Immature natural killer cell (primary cell): Measurements from ENCODE around the gene LYZ. TPM values are rescaled to one million over a fixed set of nuclear protein-coding genes. Genes with fewer than 3 reads are reported as not detected.

Source experiments
- DNase-seq, 3 donors: peaks; one replicate each; pipeline ENCODE4 v3.0.0; 2022; ENCODE audit warnings: mixed read lengths in 1 of 3
- H3K27ac Mint-ChIP-seq, 6 donors: one replicate each; pipeline ENCODE4 v1.8.0; 2020; ENCODE audit warnings: mixed read lengths in 6 of 6, mild to moderate bottlenecking in 5 of 6, inconsistent platforms in 4 of 6, moderate library complexity in 3 of 6
- H3K27me3 Mint-ChIP-seq, 3 donors: one replicate each; pipeline ENCODE4 v1.8.0; 2020 to 2021; ENCODE audit warnings: low read depth in 3 of 3, mild to moderate bottlenecking in 3 of 3, mixed read lengths in 3 of 3, moderate library complexity in 3 of 3, inconsistent platforms in 1 of 3
- H3K36me3 Mint-ChIP-seq, 3 donors: one replicate each; pipeline ENCODE4 v1.8.0; 2020; ENCODE audit warnings: mixed read lengths in 3 of 3, inconsistent platforms in 2 of 3, mild to moderate bottlenecking in 2 of 3
- H3K4me1 Mint-ChIP-seq, 2 donors: one replicate each; pipeline ENCODE4 v1.8.0; 2020; ENCODE audit warnings: inconsistent platforms in 2 of 2, mild to moderate bottlenecking in 2 of 2, mixed read lengths in 2 of 2, moderate library complexity in 1 of 2
- H3K4me3 Mint-ChIP-seq, 5 donors: one replicate each; pipeline ENCODE4 v1.8.0; 2020; ENCODE audit warnings: mild to moderate bottlenecking in 5 of 5, mixed read lengths in 5 of 5, inconsistent platforms in 3 of 5, moderate library complexity in 3 of 5
- H3K9me3 Mint-ChIP-seq, 6 donors: one replicate each; pipeline ENCODE4 v1.8.0; 2020; ENCODE audit warnings: mild to moderate bottlenecking in 6 of 6, mixed read lengths in 6 of 6, inconsistent platforms in 4 of 6, moderate library complexity in 3 of 6
- polyA plus RNA-seq, 3 donors: library from polyadenylated mRNA; unstranded; fragments of 300-500 nt; fragmentation: Illumina TruSeq; gene quantifications; one replicate each; pipeline ENCODE4 v1.2.3, GENCODE V29; 2021

The LYZ gene
- polyA plus RNA-seq, 3 donors from 2014 or later = 17.8 to 413 (median 351) TPM

DNA sequence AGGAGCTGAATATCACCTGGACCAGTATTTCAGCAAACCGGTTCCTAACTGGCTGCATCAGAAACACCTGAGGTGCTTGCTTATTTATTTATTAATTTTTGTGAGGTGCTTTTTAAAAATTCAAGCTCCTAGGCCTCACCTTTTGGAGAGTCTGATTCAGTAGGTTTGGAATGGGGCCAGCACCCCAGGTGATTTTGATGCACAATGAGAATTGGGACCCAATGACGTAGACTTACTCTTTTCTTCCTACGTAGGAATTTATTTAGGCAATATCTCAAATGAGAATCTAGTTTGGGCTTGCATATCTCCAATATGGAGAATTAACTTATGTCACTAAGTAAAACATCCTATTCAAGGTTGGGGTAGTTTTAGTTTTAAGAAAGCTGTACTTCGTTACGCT, 18.6 kb downstream of the LYZ start:
- peaks cover 16 to 18% (median 16%) of the 10 kb centered on the region in 3 donors for H3K36me3 Mint-ChIP-seq
- no peak overlapping the region for H3K27ac Mint-ChIP-seq
- no peak overlapping the region for H3K4me3 Mint-ChIP-seq
- no peaks in the 10 kb centered on the region for H3K9me3 Mint-ChIP-seq
- DNase-seq = no peak
- H3K4me1 Mint-ChIP-seq = peaks cover 0 to under 1% of the 10 kb centered on the region in 2 donors
- H3K27me3 Mint-ChIP-seq = peaks cover 0 to 2% (median 0%) of the 10 kb centered on the region in 3 donors

DNA sequence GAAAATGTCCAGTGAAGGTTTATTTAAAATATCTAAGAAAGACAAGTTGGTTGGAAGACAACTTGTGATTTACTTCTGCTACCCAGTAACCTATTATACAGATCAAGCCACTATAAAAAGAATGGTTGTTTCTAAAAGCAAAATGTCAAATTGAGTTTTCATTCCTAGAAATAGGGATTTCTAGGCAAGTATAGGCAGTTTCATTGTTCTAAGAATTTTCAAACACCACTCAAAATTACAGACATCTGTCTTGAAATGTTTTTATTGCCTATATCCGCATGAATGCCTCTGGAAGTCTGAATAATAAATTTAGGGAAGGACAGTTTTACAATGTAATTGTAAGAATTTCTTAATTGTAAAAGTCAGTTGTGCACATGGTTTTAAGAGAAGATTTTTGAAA, 20.0 kb downstream of the LYZ start:
- Mint-ChIP-seq H3K4me3 (no peak overlapping the region), H3K27me3 (peaks cover 0 to 5% (median 0%) of the 10 kb centered on the region in 3 donors), H3K27ac (no peak overlapping the region), H3K4me1 (no peaks in the 10 kb centered on the region), H3K9me3 (no peaks in the 10 kb centered on the region), H3K36me3 (peaks cover 17 to 24% (median 23%) of the 10 kb centered on the region in 3 donors)
- DNase-seq = no peak

DNA sequence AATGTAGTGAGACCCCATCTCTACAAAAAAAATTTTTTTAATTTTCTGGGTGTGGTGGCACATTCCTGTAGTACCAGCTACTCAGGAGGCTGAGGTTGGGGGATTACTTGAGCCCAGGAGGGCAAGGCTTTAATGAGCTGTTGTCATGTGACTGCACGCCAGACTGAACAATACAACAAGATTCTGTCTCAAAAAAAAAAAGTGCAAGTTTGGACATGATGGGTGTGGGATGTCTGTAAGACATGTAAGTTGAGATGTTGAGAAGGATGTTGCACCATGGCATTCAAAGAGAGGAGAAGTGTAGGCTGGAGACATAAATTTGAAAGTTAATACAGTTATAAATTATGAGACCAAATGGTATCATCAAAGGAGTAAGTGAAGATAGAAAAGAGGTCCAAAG, 34.9 kb downstream of the LYZ start:
- Mint-ChIP-seq H3K4me3 (no peak overlapping the region), H3K27ac (no peak overlapping the region), H3K9me3 (no peaks in the 10 kb centered on the region), H3K27me3 (peaks cover 0 to 2% (median 0%) of the 10 kb centered on the region in 3 donors), H3K36me3 (peaks cover 10 to 25% (median 22%) of the 10 kb centered on the region in 3 donors), H3K4me1 (no peaks in the 10 kb centered on the region)
- no peak for DNase-seq

DNA sequence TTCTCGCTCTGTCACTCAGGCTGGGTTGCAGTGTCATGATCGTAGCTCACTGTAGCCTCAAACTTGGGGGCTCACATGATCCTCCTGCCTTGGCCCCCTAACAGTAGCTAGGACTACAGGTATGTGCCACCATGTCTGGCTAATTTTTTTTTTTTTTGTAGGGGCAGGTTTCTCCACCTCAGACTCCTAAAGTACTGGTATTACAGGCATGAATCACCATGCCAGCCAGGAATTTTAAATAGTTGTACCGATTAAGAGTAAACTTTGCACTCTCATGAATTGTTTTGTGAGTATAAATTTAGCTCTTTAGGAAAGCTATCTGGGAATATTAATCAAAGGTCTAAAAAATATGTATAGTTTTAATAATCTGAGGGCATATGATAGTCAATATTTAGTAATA, 36.9 kb downstream of the LYZ start:
- no peaks in the 10 kb centered on the region for H3K4me1 Mint-ChIP-seq
- no peak overlapping the region for H3K4me3 Mint-ChIP-seq
- no peak for DNase-seq
- H3K27ac Mint-ChIP-seq = no peak overlapping the region
- H3K36me3 Mint-ChIP-seq = peaks cover 0 to 16% (median 16%) of the 10 kb centered on the region in 3 donors
- H3K27me3 Mint-ChIP-seq = peaks cover 0 to 2% (median 0%) of the 10 kb centered on the region in 3 donors
- no peaks in the 10 kb centered on the region for H3K9me3 Mint-ChIP-seq

DNA sequence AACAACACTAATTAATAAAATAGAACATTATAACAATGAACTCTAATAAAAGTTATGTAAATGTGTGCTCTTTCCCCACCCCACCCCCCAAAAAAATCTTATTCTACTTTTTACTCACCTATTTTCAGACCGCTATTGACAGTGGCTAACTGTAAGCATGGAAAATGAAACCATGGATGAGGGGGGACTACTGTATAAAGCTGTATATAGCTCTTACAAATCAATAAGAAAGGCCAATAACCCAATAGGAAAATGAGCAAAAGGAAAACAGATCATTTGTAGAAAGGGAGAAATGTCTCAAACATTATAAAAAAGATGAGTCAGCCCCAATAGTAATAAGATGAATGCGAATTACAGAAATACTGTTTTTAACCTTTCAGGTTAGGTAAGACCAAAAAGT, 38.7 kb downstream of the LYZ start:
- Mint-ChIP-seq H3K9me3 (no peaks in the 10 kb centered on the region), H3K4me3 (no peak overlapping the region), H3K4me1 (no peaks in the 10 kb centered on the region), H3K36me3 (peaks cover 0 to 25% (median 17%) of the 10 kb centered on the region in 3 donors), H3K27me3 (no peaks in the 10 kb centered on the region), H3K27ac (no peak overlapping the region)
- DNase-seq = no peak

DNA sequence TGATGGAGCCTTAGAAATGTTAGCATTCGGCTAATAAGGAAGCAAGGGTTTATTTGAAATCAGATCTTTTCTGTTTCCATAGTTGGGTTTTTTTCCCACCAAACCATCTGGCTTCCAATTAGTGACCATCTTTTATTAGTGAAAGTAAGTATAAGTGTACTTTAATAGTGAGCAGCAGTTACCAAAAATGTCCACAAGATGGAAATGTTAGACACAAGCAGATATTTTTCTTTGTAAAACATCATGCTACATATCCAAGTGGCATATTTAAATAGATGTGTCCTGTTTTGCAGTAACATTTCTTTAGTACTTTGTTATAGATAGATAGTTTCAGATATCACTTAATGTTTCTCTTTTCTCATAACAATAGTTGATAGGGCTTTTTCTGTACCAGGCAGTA, 40.2 kb downstream of the LYZ start:
- no peak for DNase-seq
- no peak overlapping the region for H3K27ac Mint-ChIP-seq
- no peaks in the 10 kb centered on the region for H3K4me1 Mint-ChIP-seq
- no peaks in the 10 kb centered on the region for H3K9me3 Mint-ChIP-seq
- no peak overlapping the region for H3K4me3 Mint-ChIP-seq
- no peaks in the 10 kb centered on the region for H3K27me3 Mint-ChIP-seq
- peaks cover 0 to 19% (median 12%) of the 10 kb centered on the region in 3 donors for H3K36me3 Mint-ChIP-seq

DNA sequence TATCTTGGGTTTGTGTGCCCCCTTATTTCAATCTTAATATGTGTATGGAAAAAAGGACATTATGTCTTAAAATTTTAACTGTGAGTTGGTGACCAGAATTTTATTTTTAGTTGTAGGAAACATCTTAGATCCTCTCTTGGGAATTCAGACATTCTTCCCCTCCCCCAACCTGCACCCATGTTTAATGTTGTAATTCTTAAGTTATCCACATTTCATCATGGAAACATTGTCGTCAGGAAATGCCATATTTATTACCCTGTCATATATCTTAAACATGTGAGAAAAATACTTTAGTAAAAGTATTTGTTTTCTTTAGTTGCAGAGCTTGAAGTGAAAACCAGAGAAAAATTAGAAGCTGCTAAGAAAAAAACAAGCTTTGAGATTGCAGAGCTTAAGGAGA, 41.6 kb downstream of the LYZ start:
- no peaks in the 10 kb centered on the region for H3K4me1 Mint-ChIP-seq

DNA sequence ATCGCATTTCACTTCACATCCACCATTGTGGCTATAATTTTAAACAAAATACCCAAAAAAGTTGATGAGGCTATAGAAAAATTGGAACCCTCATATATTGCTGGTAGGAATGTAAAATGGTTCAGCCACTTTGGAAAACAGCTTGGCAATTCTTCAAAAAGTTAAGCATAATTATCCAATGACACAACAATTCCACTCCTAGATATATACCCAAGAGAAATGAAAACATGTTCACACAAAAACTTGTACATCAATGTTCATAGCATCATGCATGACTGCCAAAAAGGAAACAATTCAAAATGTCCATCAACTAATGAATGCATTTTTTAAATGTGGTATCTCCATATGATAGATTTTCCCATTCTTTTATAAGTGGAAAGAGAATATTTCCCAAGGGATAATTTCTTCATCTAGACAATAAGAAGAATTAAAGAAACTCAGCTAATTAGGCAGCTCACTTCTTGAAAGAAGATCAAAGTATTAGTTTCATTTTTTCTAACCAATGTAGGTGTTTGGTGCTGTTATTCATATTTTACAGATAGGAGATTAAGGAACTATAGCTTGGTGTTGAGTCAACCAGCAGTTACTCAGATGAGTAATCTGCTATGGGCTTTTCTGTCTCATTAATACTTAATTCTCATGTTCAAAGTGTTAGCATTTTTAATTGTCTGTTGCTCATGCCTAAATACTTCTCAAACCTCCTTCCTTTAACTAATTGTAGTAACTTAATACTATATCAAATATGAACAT, 44.2 kb downstream of the LYZ start:
- DNase-seq = no peak
- Mint-ChIP-seq H3K4me3 (no peak overlapping the region), H3K27ac (no peak overlapping the region), H3K27me3 (no peaks in the 10 kb centered on the region), H3K4me1 (no peaks in the 10 kb centered on the region), H3K9me3 (no peaks in the 10 kb centered on the region), H3K36me3 (peaks cover 14 to 36% (median 22%) of the 10 kb centered on the region in 3 donors)

More for the DNA sequence above, 41.6 kb downstream of the LYZ start:
- no peak for DNase-seq
- no peak overlapping the region for H3K4me3 Mint-ChIP-seq
- peaks cover 0 to 24% (median 12%) of the 10 kb centered on the region in 3 donors for H3K36me3 Mint-ChIP-seq
- no peaks in the 10 kb centered on the region for H3K9me3 Mint-ChIP-seq
- H3K27ac Mint-ChIP-seq = no peak overlapping the region
- H3K27me3 Mint-ChIP-seq = no peaks in the 10 kb centered on the region

DNA sequence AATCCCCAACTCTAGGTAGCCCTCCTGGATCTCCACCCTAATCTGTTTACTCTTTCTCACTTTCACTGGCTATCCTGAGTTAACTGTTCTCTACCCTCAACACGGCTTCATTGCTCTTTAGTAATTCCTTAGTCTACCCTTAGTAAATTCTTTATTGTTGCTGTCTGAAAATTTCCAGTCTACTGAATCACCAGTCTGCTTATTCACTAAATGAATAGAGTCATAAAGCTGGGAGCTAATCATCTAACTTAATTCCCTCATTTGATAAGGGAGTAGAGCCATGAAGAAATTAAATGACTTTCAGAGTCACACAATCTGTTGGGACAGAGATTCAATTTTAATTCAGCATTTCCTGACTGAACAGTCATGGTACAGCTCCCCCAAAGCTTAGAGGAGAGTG, 47.9 kb downstream of the LYZ start:
- H3K27me3 Mint-ChIP-seq = no peaks in the 10 kb centered on the region
- H3K36me3 Mint-ChIP-seq = peaks cover 17 to 33% (median 22%) of the 10 kb centered on the region in 3 donors
- H3K4me1 Mint-ChIP-seq = no peaks in the 10 kb centered on the region
- H3K4me3 Mint-ChIP-seq = no peak overlapping the region
- H3K9me3 Mint-ChIP-seq = no peaks in the 10 kb centered on the region
- no peak overlapping the region for H3K27ac Mint-ChIP-seq
- no peak for DNase-seq

DNA sequence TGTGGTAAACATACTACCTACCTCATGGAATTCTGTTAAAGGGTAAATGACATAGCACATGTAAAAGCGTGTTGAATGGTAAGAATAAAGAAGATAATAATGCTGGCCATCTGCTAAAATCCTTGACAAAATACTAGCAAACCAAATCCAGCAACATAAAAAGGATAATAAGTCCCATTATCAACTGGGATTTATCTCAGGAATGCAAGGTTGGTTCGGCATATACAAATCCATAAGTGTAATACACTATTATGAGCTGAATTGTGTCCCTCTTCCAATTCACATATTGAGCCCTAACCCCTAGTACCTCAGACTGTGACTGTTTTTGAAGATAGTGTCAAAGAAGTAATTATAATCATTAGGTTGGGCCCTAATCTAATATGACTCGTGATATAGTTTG, 48.8 kb downstream of the LYZ start:
- Mint-ChIP-seq H3K36me3 (peaks cover 17 to 26% (median 22%) of the 10 kb centered on the region in 3 donors), H3K9me3 (no peaks in the 10 kb centered on the region), H3K4me1 (no peaks in the 10 kb centered on the region), H3K4me3 (no peak overlapping the region), H3K27me3 (no peaks in the 10 kb centered on the region), H3K27ac (no peak overlapping the region)
- DNase-seq = no peak

DNA sequence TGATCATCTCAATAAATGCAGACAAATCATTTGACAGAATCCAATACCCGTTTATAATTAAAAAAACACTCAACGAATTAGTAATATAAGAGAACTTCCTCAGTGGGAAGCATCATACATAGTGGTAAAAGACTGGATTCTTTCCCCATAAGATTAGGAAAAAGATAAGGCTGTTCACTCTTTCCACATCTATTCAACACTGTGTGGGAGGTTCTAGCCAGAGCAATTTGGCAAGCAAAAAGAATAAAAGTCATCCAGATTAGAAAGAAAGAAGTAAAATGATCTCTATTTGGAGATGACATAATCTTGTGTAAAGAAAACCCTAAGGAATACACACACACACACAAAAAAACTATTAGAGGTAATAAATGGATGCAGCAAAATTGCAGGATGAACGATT, 49.8 kb downstream of the LYZ start:
- H3K4me3 Mint-ChIP-seq = no peak overlapping the region
- DNase-seq = no peak
- H3K36me3 Mint-ChIP-seq = peaks cover 17 to 26% (median 22%) of the 10 kb centered on the region in 3 donors
- H3K27ac Mint-ChIP-seq = no peak overlapping the region
- H3K9me3 Mint-ChIP-seq = no peaks in the 10 kb centered on the region
- no peaks in the 10 kb centered on the region for H3K4me1 Mint-ChIP-seq
- H3K27me3 Mint-ChIP-seq = no peaks in the 10 kb centered on the region

DNA sequence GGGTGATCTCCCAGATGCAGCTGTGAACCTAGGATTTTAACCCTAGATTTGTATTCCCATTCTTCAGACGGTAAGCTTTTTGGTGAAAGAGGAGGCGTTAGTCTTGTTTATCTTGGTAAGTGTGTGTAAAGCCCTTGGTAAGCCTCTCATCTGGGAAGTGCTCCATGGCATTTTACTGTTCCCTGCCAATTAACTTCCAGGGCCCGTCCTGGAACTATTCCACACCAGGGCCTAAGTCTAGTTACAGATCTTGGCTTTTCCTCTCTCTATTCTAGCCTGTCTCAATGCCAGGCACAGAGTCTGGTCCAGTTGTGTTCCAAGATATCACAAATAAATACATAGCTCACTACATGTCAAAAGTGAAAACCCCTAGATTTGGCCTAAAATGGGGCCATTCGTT, 53.8 kb downstream of the LYZ start:
- H3K27me3 Mint-ChIP-seq = no peaks in the 10 kb centered on the region
- no peaks in the 10 kb centered on the region for H3K9me3 Mint-ChIP-seq
- no peak overlapping the region for H3K27ac Mint-ChIP-seq
- no peak for DNase-seq
- no peaks in the 10 kb centered on the region for H3K4me1 Mint-ChIP-seq
- no peak overlapping the region for H3K4me3 Mint-ChIP-seq
- peaks cover 10 to 12% (median 11%) of the 10 kb centered on the region in 3 donors for H3K36me3 Mint-ChIP-seq
